Upper lobe of left lung (tissue), 6 donors: Measurements from ENCODE around the gene FANCC. TPM values are rescaled to one million over a fixed set of nuclear protein-coding genes. Genes with fewer than 3 reads are reported as not detected.
"Not testable (repeated sequence)": the region's sequence is repeated elsewhere in the genome, so short reads cannot be mapped to it uniquely, and the experiment has no call there.

Source experiments
- ATAC-seq, 2 donors: fragments of 200-7000 bp; cut with Tn5 transposase; one replicate each; pipeline ENCODE4 v1.9.1; 2022; ENCODE audit warnings: mild to moderate bottlenecking in 2 of 2, moderate library complexity in 2 of 2; ENCODE audit not compliant: low FRiP score in 2 of 2
- DNase-seq, 2 donors: peaks; one replicate each; pipeline ENCODE4 v3.0.0-alpha.2; 2019 to 2020
- H3K27ac ChIP-seq, 4 donors: fragments of 200-600 bp; sonication (generic); one replicate each; pipeline ENCODE4 v1.5.1; 2016 to 2019
- H3K27me3 ChIP-seq, 4 donors: fragments of 200-600 bp; sonication (generic); one replicate each; pipeline ENCODE4 v1.5.1; 2017 to 2019
- H3K36me3 ChIP-seq, 4 donors: fragments of 200-600 bp; sonication (generic); one replicate each; pipeline ENCODE4 v1.5.1; 2016 to 2019
- H3K4me1 ChIP-seq, 4 donors: fragments of 200-600 bp; sonication (generic); one replicate each; pipeline ENCODE4 v1.5.1; 2018 to 2019
- H3K4me3 ChIP-seq, 4 donors: fragments of 200-600 bp; sonication (generic); one replicate each; pipeline ENCODE4 v1.5.1; 2017 to 2019; ENCODE audit warnings: mild to moderate bottlenecking in 2 of 4, moderate library complexity in 1 of 4
- H3K9me3 ChIP-seq, 4 donors: fragments of 200-600 bp; sonication (generic); one replicate each; pipeline ENCODE4 v1.5.1; 2018 to 2019
- EP300 ChIP-seq, 4 donors: sonication (generic); formaldehyde crosslinking; IDR thresholded peaks; one replicate each; pipeline ENCODE4 v1.5.1; 2017; ENCODE audit warnings: antibody characterized with exemption in 4 of 4, control low read depth in 2 of 4
- POLR2A ChIP-seq, 4 donors: fragments of 450-650 bp; IDR thresholded peaks; one replicate each; pipeline ENCODE4 v1.5.1; 2016 to 2017; ENCODE audit warnings: antibody characterized with exemption in 4 of 4, mild to moderate bottlenecking in 2 of 4
- POLR2AphosphoS5 ChIP-seq, 2 donors: sonication (generic); formaldehyde crosslinking; IDR thresholded peaks; one replicate each; pipeline ENCODE4 v1.5.1; 2017; ENCODE audit warnings: antibody characterized with exemption in 2 of 2
- WGBS, 2 donors: methylation state at CpG; one replicate each; pipeline ENCODE4 v1.1.5; 2017 to 2018; 5-methylcytosine and 5-hydroxymethylcytosine counted together
- total RNA-seq, 6 donors: library from RNA; depleted of rRNA in 4 of 6; stranded (reverse); fragments of >200 nt in 4 of 6; gene quantifications; one replicate each; pipeline versions ENCODE4 v1.1.0 to v1.2.1, GENCODE V29; 2016 to 2021
- TF ChIP-seq, protein P1 (sequence below), 6 experiments: fragments of 450-650 bp in 4 of 6; fragments of 200-600 bp in 2 of 6; sonication (generic) in 2 of 6; IDR thresholded peaks; one replicate each; pipeline ENCODE4 v1.5.1; 2016 to 2019; ENCODE audit warnings: antibody characterized with exemption in 6 of 6
- donor health status: DM: no; HTN: no; CAD: no; lungs with moderate emphysema.
- donor health status: DM: no; HTN: yes; CAD: no; lungs with severe emphysema.

The FANCC gene
- total RNA-seq, 6 donors from 2014 or later = 6.7 to 27.2 (median 10.8) TPM

DNA sequence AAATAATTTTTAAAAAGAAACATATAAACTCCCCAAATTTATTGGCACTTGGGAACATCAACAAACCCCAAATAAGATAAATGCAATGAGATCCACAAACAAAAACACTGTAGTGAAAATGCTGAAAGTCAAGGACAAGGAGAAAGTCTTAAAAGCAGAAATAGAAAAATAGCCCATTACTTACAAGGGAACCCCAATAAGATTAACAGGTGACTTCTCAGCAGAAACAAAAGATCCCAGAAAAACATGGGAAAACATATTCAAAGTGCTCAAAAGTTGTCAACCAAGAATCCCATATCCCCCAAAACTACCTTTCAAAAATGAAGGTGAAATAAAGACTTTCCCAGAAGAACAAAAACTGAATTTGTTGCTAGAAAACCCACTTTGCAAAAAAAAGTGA is 40.0 kb downstream of the FANCC start:
- no peaks in the 10 kb centered on the region for H3K4me1 ChIP-seq
- no peaks in the 10 kb centered on the region for H3K36me3 ChIP-seq
- peaks cover 0 to 12% (median 5%) of the 10 kb centered on the region in 4 donors for H3K9me3 ChIP-seq
- no peak overlapping the region for H3K27ac ChIP-seq
- no peak for TF ChIP-seq POLR2AphosphoS5 (IDR thresholded peaks at IDR 0.05)
- TF ChIP-seq, protein P1, sequence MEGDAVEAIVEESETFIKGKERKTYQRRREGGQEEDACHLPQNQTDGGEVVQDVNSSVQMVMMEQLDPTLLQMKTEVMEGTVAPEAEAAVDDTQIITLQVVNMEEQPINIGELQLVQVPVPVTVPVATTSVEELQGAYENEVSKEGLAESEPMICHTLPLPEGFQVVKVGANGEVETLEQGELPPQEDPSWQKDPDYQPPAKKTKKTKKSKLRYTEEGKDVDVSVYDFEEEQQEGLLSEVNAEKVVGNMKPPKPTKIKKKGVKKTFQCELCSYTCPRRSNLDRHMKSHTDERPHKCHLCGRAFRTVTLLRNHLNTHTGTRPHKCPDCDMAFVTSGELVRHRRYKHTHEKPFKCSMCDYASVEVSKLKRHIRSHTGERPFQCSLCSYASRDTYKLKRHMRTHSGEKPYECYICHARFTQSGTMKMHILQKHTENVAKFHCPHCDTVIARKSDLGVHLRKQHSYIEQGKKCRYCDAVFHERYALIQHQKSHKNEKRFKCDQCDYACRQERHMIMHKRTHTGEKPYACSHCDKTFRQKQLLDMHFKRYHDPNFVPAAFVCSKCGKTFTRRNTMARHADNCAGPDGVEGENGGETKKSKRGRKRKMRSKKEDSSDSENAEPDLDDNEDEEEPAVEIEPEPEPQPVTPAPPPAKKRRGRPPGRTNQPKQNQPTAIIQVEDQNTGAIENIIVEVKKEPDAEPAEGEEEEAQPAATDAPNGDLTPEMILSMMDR (IDR thresholded peaks at IDR 0.05) = no peak
- TF ChIP-seq EP300 (IDR thresholded peaks at IDR 0.05) = no peak
- no peak for TF ChIP-seq POLR2A (IDR thresholded peaks at IDR 0.05)
- DNase-seq (no peak), ATAC-seq (no peak)
- H3K27me3 ChIP-seq = no peaks in the 10 kb centered on the region
- no peak overlapping the region for H3K4me3 ChIP-seq

DNA sequence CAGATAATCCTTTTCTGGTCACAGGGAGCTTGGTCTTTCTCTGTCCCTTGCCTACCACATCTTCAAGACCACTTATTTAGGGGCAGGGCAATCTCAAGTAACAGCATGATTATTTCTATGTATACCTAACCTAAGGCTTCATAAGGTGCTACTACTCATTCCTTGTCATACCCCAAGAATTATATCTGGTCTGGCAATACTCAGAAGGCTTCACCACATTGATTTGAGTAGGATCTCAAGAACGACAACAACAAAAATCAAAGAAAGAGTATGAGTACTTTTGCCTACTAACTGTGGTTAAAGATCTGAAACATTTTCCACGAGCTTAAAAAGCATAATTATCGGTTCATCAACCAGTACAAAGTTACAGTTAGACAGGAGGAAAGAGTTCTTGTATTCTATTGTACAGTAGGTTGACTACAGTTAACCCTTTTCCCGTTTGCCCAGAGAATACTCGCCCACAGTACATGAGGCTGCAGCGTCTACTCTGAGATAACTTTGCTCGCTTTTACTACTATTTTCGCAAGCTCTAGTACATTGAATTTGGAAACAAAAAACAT is 41.0 kb downstream of the FANCC start:
- TF ChIP-seq POLR2A (IDR thresholded peaks at IDR 0.05) (no peak), EP300 (IDR thresholded peaks at IDR 0.05) (no peak), POLR2AphosphoS5 (IDR thresholded peaks at IDR 0.05) (no peak)
- TF ChIP-seq, protein P1 (IDR thresholded peaks at IDR 0.05) = no peak
- H3K36me3 ChIP-seq = no peaks in the 10 kb centered on the region
- no peak for ATAC-seq
- H3K9me3 ChIP-seq = peaks cover 0 to 11% (median 3%) of the 10 kb centered on the region in 4 donors
- DNase-seq = no peak
- H3K27me3 ChIP-seq = no peaks in the 10 kb centered on the region
- H3K4me3 ChIP-seq = no peak overlapping the region
- H3K4me1 ChIP-seq = no peaks in the 10 kb centered on the region
- H3K27ac ChIP-seq = no peak overlapping the region
- WGBS, 2 donors = 90% methylated on average over 8 of the region's 8 CpGs

DNA sequence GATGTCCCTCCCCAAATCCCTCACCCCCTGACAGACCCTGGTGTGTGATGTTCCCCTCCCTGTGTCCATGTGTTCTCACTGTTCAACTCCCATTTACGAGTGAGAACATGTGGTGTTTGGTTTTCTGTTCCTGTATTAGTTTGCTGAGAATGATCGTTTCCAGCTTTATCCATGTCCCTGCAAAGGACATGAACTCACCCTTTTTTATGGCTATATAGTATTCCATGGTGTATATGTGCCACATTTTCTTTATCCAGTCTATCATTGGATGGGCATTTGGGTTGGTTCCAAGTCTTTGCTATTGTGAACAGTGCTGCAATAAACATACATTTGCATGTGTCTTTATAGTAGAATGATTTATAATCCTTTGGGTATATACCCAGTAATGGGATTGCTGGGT is 43.3 kb downstream of the FANCC start:
- H3K27ac ChIP-seq, DNase-seq, H3K36me3 ChIP-seq, ATAC-seq, H3K27me3 ChIP-seq, H3K9me3 ChIP-seq, H3K4me3 ChIP-seq, H3K4me1 ChIP-seq: not testable (repeated sequence)
- 93 to 95% methylated on average over 2 of the region's 2 CpGs for WGBS, 2 donors

DNA sequence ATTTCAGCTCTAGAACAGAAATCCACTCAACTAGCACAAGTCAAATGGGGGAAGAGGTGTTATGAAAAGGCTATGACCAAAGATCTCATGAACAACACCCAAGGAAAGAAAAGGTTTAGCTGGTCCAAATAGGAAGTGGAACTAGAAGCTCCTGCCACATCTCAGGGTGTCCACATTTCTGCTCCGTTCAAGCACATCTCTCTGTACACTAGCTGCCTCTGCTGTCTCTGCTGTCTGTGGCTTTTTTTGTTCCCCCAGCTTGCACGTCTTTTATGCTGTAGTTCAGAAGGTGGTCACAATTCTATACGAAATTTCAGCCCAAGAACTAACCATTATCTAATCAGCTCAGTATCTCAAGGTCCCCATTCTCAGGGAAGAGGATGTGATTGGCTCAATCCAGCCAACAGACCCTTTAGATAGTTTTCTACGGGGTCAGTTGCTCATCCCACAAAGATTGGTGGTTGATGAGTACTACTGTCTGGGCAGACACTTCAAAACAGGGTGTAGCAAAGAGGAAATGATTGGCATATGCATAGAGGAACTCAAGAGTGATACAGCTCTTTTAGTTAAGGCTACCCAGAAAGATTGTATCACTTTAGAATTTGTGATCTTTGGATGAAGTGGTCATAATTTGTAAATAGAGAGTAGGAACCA is 44.0 kb downstream of the FANCC start:
- H3K9me3 ChIP-seq = no peaks in the 10 kb centered on the region
- H3K4me3 ChIP-seq = no peak overlapping the region
- no peaks in the 10 kb centered on the region for H3K36me3 ChIP-seq
- no peaks in the 10 kb centered on the region for H3K4me1 ChIP-seq
- ATAC-seq (no peak), DNase-seq (no peak)
- H3K27ac ChIP-seq = no peak overlapping the region
- WGBS, 2 donors = 68 to 79% methylated on average over 4 of the region's 4 CpGs
- TF ChIP-seq EP300 (IDR thresholded peaks at IDR 0.05) (no peak), POLR2A (IDR thresholded peaks at IDR 0.05) (no peak), POLR2AphosphoS5 (IDR thresholded peaks at IDR 0.05) (no peak)
- TF ChIP-seq, protein P1 (IDR thresholded peaks at IDR 0.05) = no peak
- no peaks in the 10 kb centered on the region for H3K27me3 ChIP-seq

DNA sequence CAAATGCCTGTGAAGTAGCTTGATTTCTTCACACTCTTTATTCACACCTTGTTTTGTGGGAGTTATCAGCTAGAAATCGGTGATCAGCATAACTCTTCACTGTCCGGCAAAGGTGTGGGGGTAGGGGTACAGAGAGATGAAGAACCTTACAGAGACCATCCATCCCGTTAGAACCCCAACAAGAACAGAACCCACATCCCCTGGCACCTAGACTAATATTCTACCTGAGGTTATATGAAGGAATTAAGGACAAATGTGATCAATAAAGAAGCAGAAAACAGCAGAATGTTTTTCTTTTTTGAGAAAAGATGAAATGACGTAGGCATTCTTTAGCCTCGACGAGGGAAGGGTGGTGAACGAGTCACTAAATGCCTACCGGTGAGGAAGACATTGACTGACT is 44.7 kb downstream of the FANCC start:
- WGBS, 2 donors = 92 to 94% methylated on average over 8 of the region's 8 CpGs
- no peaks in the 10 kb centered on the region for H3K27me3 ChIP-seq
- TF ChIP-seq POLR2A (IDR thresholded peaks at IDR 0.05) = no peak
- TF ChIP-seq, protein P1 (IDR thresholded peaks at IDR 0.05) = no peak
- no peak for TF ChIP-seq POLR2AphosphoS5 (IDR thresholded peaks at IDR 0.05)
- TF ChIP-seq EP300 (IDR thresholded peaks at IDR 0.05) = no peak
- no peak for ATAC-seq
- no peaks in the 10 kb centered on the region for H3K4me1 ChIP-seq
- no peak overlapping the region for H3K27ac ChIP-seq
- no peaks in the 10 kb centered on the region for H3K9me3 ChIP-seq
- no peak for DNase-seq
- no peaks in the 10 kb centered on the region for H3K36me3 ChIP-seq
- H3K4me3 ChIP-seq = no peak overlapping the region
